H1 (cell line): ENCODE data around the gene ZNF845. TPM values are rescaled to one million over a fixed set of nuclear protein-coding genes. Genes with fewer than 3 reads are reported as not detected.

ENCODE experiments used
- ATF2 ChIP-seq: IDR thresholded peaks from 2 replicates; pipeline ENCODE4 v1.6.1; 2012; ENCODE audit warnings: low read length, inconsistent platforms
- CBX8 ChIP-seq: fragments of 300-800, 300-1000 bp; sonication (generic); IDR thresholded peaks from 2 replicates; pipeline ENCODE4 v1.7.1; 2016; ENCODE audit warnings: low read depth, low read length, borderline replicate concordance
- EGR1 ChIP-seq: IDR thresholded peaks from 2 replicates; pipeline ENCODE4 v1.6.1; 2011; ENCODE audit warnings: low read depth, low read length, borderline replicate concordance
- MAX ChIP-seq: IDR thresholded peaks from 2 replicates; pipeline ENCODE4 v1.6.1; 2012; ENCODE audit warnings: inconsistent platforms
- POU5F1 ChIP-seq: IDR thresholded peaks from 2 replicates; pipeline ENCODE4 v1.6.1; 2011; ENCODE audit warnings: low read depth, mild to moderate bottlenecking, low read length, moderate library complexity
- SIX5 ChIP-seq: IDR thresholded peaks from 2 replicates; pipeline ENCODE4 v1.6.1; 2011; ENCODE audit warnings: mild to moderate bottlenecking, low read depth, low read length
- SP2 ChIP-seq: IDR thresholded peaks from 2 replicates; pipeline ENCODE4 v1.6.1; 2012; ENCODE audit warnings: mild to moderate bottlenecking, low read length, inconsistent platforms
- YY1 ChIP-seq: IDR thresholded peaks from 2 replicates; pipeline ENCODE4 v1.6.1; 2011; ENCODE audit warnings: low read depth, mild to moderate bottlenecking, low read length
- polyA plus RNA-seq, 7 experiments: library from polyadenylated mRNA; depleted of rRNA in 3 of 7; stranded (reverse) in 5 of 7; unstranded in 2 of 7; fragments of >200 nt in 5 of 7; fragments of 200-250 nt in 2 of 7; gene quantifications; 1 replicate in 5 of 7; 2 replicates in 1 of 7; 4 replicates in 1 of 7; pipeline versions ENCODE4 v1.2.1 to v1.2.3, GENCODE V29; 2011 to 2013; ENCODE audit warnings: missing spikeins in 2 of 7, mixed read lengths in 2 of 7
- total RNA-seq: library from RNA; stranded (reverse); fragmentation: NEBNext Ultra II Directional; extraction: Animal tissue kit (Norgen Biotek cat#: 25700); gene quantifications from 2 replicates; pipeline ENCODE4 v1.2.1, GENCODE V29; 2021

ZNF845 gene
- total and polyA plus RNA-seq, 2 of the 8 experiments (the other 6 are each of a cell fraction or from before 2014, with no cell fraction given): 3.6 to 22.5 TPM

- TF ChIP-seq ATF2: peak; percentile 40; the same call in 1 of the 2 replicates
- TF ChIP-seq CBX8: no peak
- TF ChIP-seq POU5F1: no peak
- no peak for TF ChIP-seq MAX
- no peak for TF ChIP-seq SIX5
- no peak for TF ChIP-seq EGR1
- no peak for TF ChIP-seq YY1
- no peak for TF ChIP-seq SP2
- TF ChIP-seq, all 59 proteins: peak for 3
These were observed 61.0 kb downstream of the ZNF845 start (continued) for GRCh38 chr19:53394522-53394973.
